Measurements from ENCODE around the gene PSEN2. TPM values are rescaled to one million over a fixed set of nuclear protein-coding genes. Genes with fewer than 3 reads are reported as not detected.

The PSEN2 gene
- total and polyA plus RNA-seq, 9 of the 15 experiments (the other 6 are each of a cell fraction or from before 2014, with no cell fraction given) = 2.3 to 21.5 (median 13.7) TPM

GRCh38 chr1:226940029-226940805 lies 69.8 kb downstream of the PSEN2 start, which contains the start of gene COQ8A (continued):
- TF ChIP-seq ZNF274 (IDR thresholded peaks at IDR 0.05; ENCODE audit: borderline replicate concordance, low read depth, low read length) (no peak), E2F3 (CRISPR knock-in tag; IDR thresholded peaks at IDR 0.05) (peak; percentile 86), RAD51 (IDR thresholded peaks at IDR 0.05; ENCODE audit: borderline replicate concordance, low read depth) (peak; percentile 28; the same call in 1 of the 2 replicates), EWSR1 (IDR thresholded peaks at IDR 0.05; ENCODE audit: borderline replicate concordance, low read depth, partially characterized antibody) (no peak), ZNF586 (CRISPR knock-in tag; conservative IDR thresholded peaks at IDR 0.05) (no peak), ETV5 (CRISPR knock-in tag; IDR thresholded peaks at IDR 0.05; ENCODE audit: low read depth) (peak; percentile 48; the same call in 1 of the 2 replicates), GATAD2A (IDR thresholded peaks at IDR 0.05) (no peak), MLX (CRISPR knock-in tag; conservative IDR thresholded peaks at IDR 0.05) (peak; percentile 99), KDM1A (IDR thresholded peaks at IDR 0.05) (no peak), HSF4 (CRISPR knock-in tag; IDR thresholded peaks at IDR 0.05; ENCODE audit: borderline replicate concordance) (no peak), GABPB2 (CRISPR knock-in tag; conservative IDR thresholded peaks at IDR 0.05) (no peak), THAP7 (CRISPR knock-in tag; IDR thresholded peaks at IDR 0.05) (no peak), JUN (IDR thresholded peaks at IDR 0.05; ENCODE audit: borderline replicate concordance, low read depth, low read length) (no peak), JUN (CRISPR knock-in tag; IDR thresholded peaks at IDR 0.05; ENCODE audit: borderline replicate concordance) (no peak), HNRNPH1 (optimal IDR thresholded peaks at IDR 0.05; ENCODE audit: low read depth, low read length) (no peak), BRD4 (IDR thresholded peaks at IDR 0.05) (no peak), FOXJ3 (CRISPR knock-in tag; IDR thresholded peaks at IDR 0.05) (no peak), EP300 (IDR thresholded peaks at IDR 0.05; ENCODE audit: low read length) (no peak; the same call in none of the 2 replicates), FIP1L1 (IDR thresholded peaks at IDR 0.05; ENCODE audit: low read depth, low read length, poor library complexity, severe bottlenecking) (peak; percentile 22), ATF7 (IDR thresholded peaks at IDR 0.05) (peak; percentile 85), POLR2G (IDR thresholded peaks at IDR 0.05; ENCODE audit: low read depth, low read length) (peak; percentile 93), TAF15 (IDR thresholded peaks at IDR 0.05; ENCODE audit: low read depth, low read length) (no peak), RCOR1 (IDR thresholded peaks at IDR 0.05; ENCODE audit: borderline replicate concordance in 1 of 2, low read depth in 2 of 2, low read length in 2 of 2) (peak in 1 of 2 experiments; percentile 61; a peak in 2 of 4 replicates), ZC3H11A (IDR thresholded peaks at IDR 0.05; ENCODE audit: low read depth, low read length) (no peak), LCOR (CRISPR knock-in tag; IDR thresholded peaks at IDR 0.05) (peak; percentile 29; the same call in 1 of the 2 replicates), L3MBTL2 (IDR thresholded peaks at IDR 0.05) (peak; percentile 97)
